GM19372 (cell line): ENCODE data around the gene IPO4.

Source experiments
- ATAC-seq: cut with Tn5 transposase; IDR thresholded peaks from one replicate; pipeline ENCODE4 v1.9.1; 2021; ENCODE audit warnings: mild to moderate bottlenecking, low read depth, moderate library complexity; ENCODE audit not compliant: unreplicated experiment

IPO4 gene

GRCh38 chr14:24194873-24195185 is 6.2 kb upstream of the IPO4 start:
- ATAC-seq: no peak

GRCh38 chr14:24194186-24194872 is 5.7 kb upstream of the IPO4 start:
- ATAC-seq: no peak

- ATAC-seq: no peak
Measured at GRCh38 chr14:24192933-24193332, 4.3 kb upstream of the IPO4 start.

- ATAC-seq: no peak
Measured at GRCh38 chr14:24190416-24190815, 1.8 kb upstream of the IPO4 start.

GRCh38 chr14:24189460-24189859 is 844 bp upstream of the IPO4 start:
- ATAC-seq: no peak

- ATAC-seq: no peak
Measured at GRCh38 chr14:24189059-24189375, 401 bp upstream of the IPO4 start.

GRCh38 chr14:24187539-24187915 is 1.1 kb downstream of the IPO4 start:
- ATAC-seq: no peak

GRCh38 chr14:24186831-24187538 is 1.6 kb downstream of the IPO4 start:
- ATAC-seq: no peak

- no peak for ATAC-seq
Measured at GRCh38 chr14:24185741-24186140, 2.9 kb downstream of the IPO4 start.

- no peak for ATAC-seq
Measured at GRCh38 chr14:24185026-24185425, 3.6 kb downstream of the IPO4 start.

GRCh38 chr14:24184104-24184970 is 4.3 kb downstream of the IPO4 start:
- no peak for ATAC-seq

- ATAC-seq: no peak
Measured at GRCh38 chr14:24183014-24183481, 5.6 kb downstream of the IPO4 start.

GRCh38 chr14:24182110-24182882 is 6.3 kb downstream of the IPO4 start:
- no peak for ATAC-seq

GRCh38 chr14:24181371-24182077 is 7.1 kb downstream of the IPO4 start:
- ATAC-seq: no peak

- no peak for ATAC-seq
Measured at GRCh38 chr14:24179961-24180796, 8.4 kb downstream of the IPO4 start.

- no peak for ATAC-seq
Measured at GRCh38 chr14:24179294-24179960, 9.2 kb downstream of the IPO4 start.

- ATAC-seq: no peak
Measured at GRCh38 chr14:24178399-24179178, 10.0 kb downstream of the IPO4 start.

- no peak for ATAC-seq
Measured at GRCh38 chr14:24177891-24178290, 10.7 kb downstream of the IPO4 start.
